SK-N-SH (cell line): ENCODE measurements around the gene CNTFR. TPM values are rescaled to one million over a fixed set of nuclear protein-coding genes. Genes with fewer than 3 reads are reported as not detected.

Experiments
- CTCF ChIA-PET: fragments of 300-600, 350-600 bp; formaldehyde crosslinking; extraction: SDS; loops from one replicate; lab custom pipeline; 2021; lab: Yijun Ruan, JAX
- POLR2A ChIA-PET: fragments of 350-600 bp; sonication (Branson Sonifier 250); formaldehyde crosslinking; extraction: SDS; loops from one replicate; lab custom pipeline; 2020; ENCODE audit warnings: antibody characterized with exemption, inconsistent platforms; lab: Yijun Ruan, JAX
- DNase-seq: peaks from one replicate; pipeline ENCODE4 v3.0.0; 2012
- H2AFZ ChIP-seq: fragments of 200-600 bp; sonication (generic); 2 replicates; pipeline ENCODE4 v1.8.1; 2016; ENCODE audit warnings: antibody characterized with exemption, mild to moderate bottlenecking, low read depth
- H3F3A ChIP-seq: fragments of 200-600 bp; sonication (generic); replicated peaks from 2 replicates; pipeline ENCODE3; 2016; ENCODE audit warnings: antibody characterized with exemption, mild to moderate bottlenecking; ENCODE audit not compliant: insufficient read depth
- H3K27ac ChIP-seq, 2 experiments: fragments of 200-500 bp in 1 of 2; fragments of 200-600 bp in 1 of 2; sonication (Bioruptor generic) in 1 of 2; sonication (generic), shearing (Covaris generic) in 1 of 2; 2 replicates each; pipeline versions ENCODE4 v1.5.1 to v1.6.1; 2014 to 2016; ENCODE audit warnings: low read depth in 2 of 2, inconsistent platforms in 1 of 2, low read length in 1 of 2, mild to moderate bottlenecking in 1 of 2, mixed read lengths in 1 of 2
- H3K27me3 ChIP-seq: fragments of 200-600 bp; sonication (generic), shearing (Covaris generic); 2 replicates; pipeline ENCODE4 v1.6.1; 2016; ENCODE audit warnings: mixed run types; ENCODE audit not compliant: insufficient read depth
- H3K36me3 ChIP-seq, 2 experiments: fragments of 200-500 bp in 1 of 2; fragments of 200-600 bp in 1 of 2; sonication (Bioruptor generic) in 1 of 2; sonication (generic) in 1 of 2; replicated peaks in 1 of 2; 2 replicates each; pipeline versions ENCODE3 to v1.5.1; 2014 to 2016; ENCODE audit warnings: low read length in 1 of 2, mild to moderate bottlenecking in 1 of 2; ENCODE audit not compliant: insufficient read depth in 2 of 2, control insufficient read depth in 1 of 2
- H3K4me1 ChIP-seq, 2 experiments: fragments of 200-500 bp in 1 of 2; fragments of 200-600 bp in 1 of 2; sonication (Bioruptor generic) in 1 of 2; sonication (generic), shearing (Covaris generic) in 1 of 2; 2 replicates each; pipeline versions ENCODE4 v1.5.1 to v1.6.1; 2014 to 2016; ENCODE audit warnings: low read depth in 1 of 2, low read length in 1 of 2, mixed run types in 1 of 2; ENCODE audit not compliant: insufficient read depth in 2 of 2, control insufficient read depth in 1 of 2
- H3K4me2 ChIP-seq: fragments of 200-600 bp; sonication (generic), shearing (Covaris generic); 2 replicates; pipeline ENCODE4 v1.6.1; 2017; ENCODE audit warnings: mixed run types
- H3K4me3 ChIP-seq, 2 experiments: fragments of 200-500 bp in 1 of 2; fragments of 200-600 bp in 1 of 2; sonication (Bioruptor generic) in 1 of 2; sonication (generic), shearing (Covaris generic) in 1 of 2; 2 replicates each; pipeline versions ENCODE4 v1.5.1 to v1.8.1; 2014 to 2016; ENCODE audit warnings: low read depth in 2 of 2, inconsistent platforms in 1 of 2, low read length in 1 of 2, mild to moderate bottlenecking in 1 of 2, mixed read lengths in 1 of 2, moderate library complexity in 1 of 2
- H3K79me2 ChIP-seq: fragments of 200-600 bp; sonication (generic); 2 replicates; pipeline ENCODE4 v1.8.1; 2017; ENCODE audit warnings: mild to moderate bottlenecking; ENCODE audit not compliant: insufficient read depth
- H3K9ac ChIP-seq: fragments of 200-600 bp; sonication (generic); 2 replicates; pipeline ENCODE4 v1.6.1; 2017; ENCODE audit warnings: mixed run types
- H3K9me2 ChIP-seq: fragments of 200-600 bp; sonication (generic); 2 replicates; pipeline ENCODE4 v1.6.1; 2017; ENCODE audit warnings: mixed run types
- H3K9me3 ChIP-seq: fragments of 200-600 bp; sonication (generic); 2 replicates; pipeline ENCODE4 v1.6.1; 2017; ENCODE audit warnings: mixed run types, mild to moderate bottlenecking, moderate library complexity
- H4K20me1 ChIP-seq: fragments of 200-600 bp; sonication (generic); 2 replicates; pipeline ENCODE4 v1.6.1; 2017; ENCODE audit warnings: mild to moderate bottlenecking, mixed run types; ENCODE audit not compliant: insufficient read depth
- ELF1 ChIP-seq: IDR thresholded peaks from 2 replicates; pipeline ENCODE4 v1.4.0; 2012
- MAX ChIP-seq: IDR thresholded peaks from 2 replicates; pipeline ENCODE4 v1.4.0; 2012; ENCODE audit warnings: low read depth
- NRF1 ChIP-seq: IDR thresholded peaks from 2 replicates; pipeline ENCODE4 v1.6.1; 2012; ENCODE audit warnings: low read depth, mild to moderate bottlenecking, low read length
- SIN3A ChIP-seq: IDR thresholded peaks from 2 replicates; pipeline ENCODE4 v1.6.1; 2012; ENCODE audit warnings: low read depth, mild to moderate bottlenecking, low read length, moderate library complexity, borderline replicate concordance
- SMC3 ChIP-seq: IDR thresholded peaks from 2 replicates; pipeline ENCODE4 v1.6.1; 2012; ENCODE audit warnings: low read depth, low read length, improper control_type of control experiment
- WGBS: methylation state at CpG from one replicate; pipeline ENCODE4 v1.1.6; 2017; ENCODE audit warnings: low lambda C conversion rate; 5-methylcytosine and 5-hydroxymethylcytosine counted together
- polyA plus RNA-seq, 3 experiments: library from polyadenylated mRNA; depleted of rRNA; stranded (reverse); fragments of >200 nt; gene quantifications; 2 replicates each; pipeline ENCODE4 v1.2.3, GENCODE V29; 2012
- TF ChIP-seq, protein P1 (sequence below): fragments of 200-600 bp; sonication (generic); IDR thresholded peaks from 2 replicates; pipeline ENCODE4 v1.6.1; 2017; ENCODE audit warnings: antibody characterized with exemption, mild to moderate bottlenecking, moderate library complexity
- TF ChIP-seq, protein P2 (sequence below): IDR thresholded peaks from 2 replicates; pipeline ENCODE4 v1.4.0; 2012; ENCODE audit warnings: low read depth, borderline replicate concordance

CNTFR gene
- polyA plus RNA-seq, 1 of the 3 experiments (the other 2 are of a cell fraction) = 1.8 TPM

DNA sequence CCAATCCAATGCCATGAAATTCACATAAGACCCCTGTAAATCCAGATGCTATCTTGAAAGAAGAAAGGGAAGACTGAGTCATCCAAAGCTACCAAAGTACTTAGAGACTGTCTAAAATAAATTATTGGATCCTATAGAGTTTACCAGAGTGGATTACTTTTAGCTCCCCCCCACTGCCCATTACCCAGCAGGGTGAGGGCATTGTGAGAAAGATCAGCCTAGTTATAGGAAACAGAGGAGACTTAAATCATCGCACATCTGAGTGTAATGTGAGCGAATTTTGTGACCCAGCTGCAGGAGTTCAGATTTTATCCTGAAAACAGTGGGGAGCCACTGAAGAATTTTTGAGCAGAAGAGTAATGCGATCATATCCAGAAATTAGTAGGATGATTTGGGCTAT, 65.2 kb downstream of the CNTFR start:
- no peak overlapping the region for H3K4me3 ChIP-seq
- no peak overlapping the region for H2AFZ ChIP-seq
- POLR2A ChIA-PET = no interaction called here
- TF ChIP-seq MAX = no peak
- TF ChIP-seq, all 33 proteins: peak for 0
- H4K20me1 ChIP-seq = no peaks in the 10 kb centered on the region
- DNase-seq = no peak
- CTCF ChIA-PET = interaction anchor here (0.6 to 3.9 kb wide), 13 partner anchors 13 to 192 kb away, joined by 3 to 26 read pairs (median 7); partner anchors contain the start of gene RPP25L
- H3K27me3 ChIP-seq = no peaks in the 10 kb centered on the region
- H3K27ac ChIP-seq = no peak overlapping the region
- H3K9me2 ChIP-seq = no peaks in the 10 kb centered on the region
- H3F3A ChIP-seq = peaks cover 6% of the 10 kb centered on the region
- H3K9ac ChIP-seq = no peak overlapping the region
- H3K9me3 ChIP-seq = no peaks in the 10 kb centered on the region
- WGBS = 72% methylated on average over 3 of the region's 3 CpGs
- H3K4me2 ChIP-seq = no peak overlapping the region
- no peaks in the 10 kb centered on the region for H3K36me3 ChIP-seq
- H3K4me1 ChIP-seq = peaks cover 0 to 15% of the 10 kb centered on the region in 2 experiments; a peak in 1 of 4 replicates
- no peaks in the 10 kb centered on the region for H3K79me2 ChIP-seq

DNA sequence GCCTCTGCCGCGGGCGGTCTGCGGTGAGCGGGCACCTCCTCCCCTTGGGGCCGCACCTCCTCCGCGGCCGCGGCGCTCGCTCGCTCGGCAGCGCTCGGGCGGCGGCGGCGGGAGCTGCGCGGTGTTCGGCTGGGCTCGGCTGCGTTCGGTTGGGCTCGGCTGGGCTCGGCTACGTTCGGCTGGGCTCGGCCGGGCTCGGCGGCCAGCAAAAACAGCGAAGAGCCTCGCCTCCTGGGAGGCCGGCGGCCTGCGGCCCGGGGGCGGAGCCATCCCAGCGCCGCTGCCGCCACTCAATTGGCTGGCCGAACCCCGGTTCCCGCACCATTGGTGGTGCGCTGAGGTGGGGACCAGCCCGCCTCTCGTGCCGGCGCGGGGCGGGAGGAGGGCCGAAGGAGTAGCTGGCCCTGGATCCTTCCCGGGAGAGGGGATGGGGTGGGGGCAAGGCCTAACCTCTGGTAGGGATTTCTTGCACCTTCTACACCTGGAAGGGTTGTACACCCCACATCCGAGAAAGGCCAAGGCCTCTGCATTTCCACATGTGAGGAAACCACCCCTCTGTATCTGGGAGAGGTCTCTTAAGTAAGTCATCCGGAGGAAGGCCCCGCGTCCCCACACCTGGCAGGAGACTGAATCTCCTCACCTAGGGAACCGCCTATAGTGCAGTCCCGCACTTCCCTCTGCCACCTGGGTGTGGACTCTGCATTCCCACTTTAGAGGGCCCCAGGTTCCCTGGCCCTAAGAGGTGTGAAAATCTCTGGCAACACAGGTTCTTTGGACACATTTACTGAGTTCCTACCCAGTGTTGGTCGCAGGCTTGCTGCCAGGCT, 66.3 kb downstream of the CNTFR start, which contains the start of gene ENHO:
TSS of gene ENHO (minus strand) at position 20 of the 827 bp plus-strand sequence. CDS start 1,295 bp downstream, outside the sequence.
- TF ChIP-seq MAX = 0 out of 2 replicates have a peak, but pooled peaks have one; percentile 8
- no peak for TF ChIP-seq SMC3
- no peak for TF ChIP-seq SIN3A
- no peak for TF ChIP-seq ELF1
- TF ChIP-seq, protein P1, sequence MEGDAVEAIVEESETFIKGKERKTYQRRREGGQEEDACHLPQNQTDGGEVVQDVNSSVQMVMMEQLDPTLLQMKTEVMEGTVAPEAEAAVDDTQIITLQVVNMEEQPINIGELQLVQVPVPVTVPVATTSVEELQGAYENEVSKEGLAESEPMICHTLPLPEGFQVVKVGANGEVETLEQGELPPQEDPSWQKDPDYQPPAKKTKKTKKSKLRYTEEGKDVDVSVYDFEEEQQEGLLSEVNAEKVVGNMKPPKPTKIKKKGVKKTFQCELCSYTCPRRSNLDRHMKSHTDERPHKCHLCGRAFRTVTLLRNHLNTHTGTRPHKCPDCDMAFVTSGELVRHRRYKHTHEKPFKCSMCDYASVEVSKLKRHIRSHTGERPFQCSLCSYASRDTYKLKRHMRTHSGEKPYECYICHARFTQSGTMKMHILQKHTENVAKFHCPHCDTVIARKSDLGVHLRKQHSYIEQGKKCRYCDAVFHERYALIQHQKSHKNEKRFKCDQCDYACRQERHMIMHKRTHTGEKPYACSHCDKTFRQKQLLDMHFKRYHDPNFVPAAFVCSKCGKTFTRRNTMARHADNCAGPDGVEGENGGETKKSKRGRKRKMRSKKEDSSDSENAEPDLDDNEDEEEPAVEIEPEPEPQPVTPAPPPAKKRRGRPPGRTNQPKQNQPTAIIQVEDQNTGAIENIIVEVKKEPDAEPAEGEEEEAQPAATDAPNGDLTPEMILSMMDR = no peak
- peak; percentile 2; the same call in 1 of the 2 replicates for TF ChIP-seq NRF1
- TF ChIP-seq, protein P2, sequence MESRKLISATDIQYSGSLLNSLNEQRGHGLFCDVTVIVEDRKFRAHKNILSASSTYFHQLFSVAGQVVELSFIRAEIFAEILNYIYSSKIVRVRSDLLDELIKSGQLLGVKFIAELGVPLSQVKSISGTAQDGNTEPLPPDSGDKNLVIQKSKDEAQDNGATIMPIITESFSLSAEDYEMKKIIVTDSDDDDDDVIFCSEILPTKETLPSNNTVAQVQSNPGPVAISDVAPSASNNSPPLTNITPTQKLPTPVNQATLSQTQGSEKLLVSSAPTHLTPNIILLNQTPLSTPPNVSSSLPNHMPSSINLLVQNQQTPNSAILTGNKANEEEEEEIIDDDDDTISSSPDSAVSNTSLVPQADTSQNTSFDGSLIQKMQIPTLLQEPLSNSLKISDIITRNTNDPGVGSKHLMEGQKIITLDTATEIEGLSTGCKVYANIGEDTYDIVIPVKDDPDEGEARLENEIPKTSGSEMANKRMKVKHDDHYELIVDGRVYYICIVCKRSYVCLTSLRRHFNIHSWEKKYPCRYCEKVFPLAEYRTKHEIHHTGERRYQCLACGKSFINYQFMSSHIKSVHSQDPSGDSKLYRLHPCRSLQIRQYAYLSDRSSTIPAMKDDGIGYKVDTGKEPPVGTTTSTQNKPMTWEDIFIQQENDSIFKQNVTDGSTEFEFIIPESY = no peak
- POLR2A ChIA-PET = interaction anchor here (0.6 to 1.0 kb wide), 3 partner anchors 15 to 177 kb away, joined by 3 to 4 read pairs (median 3); no protein-coding TSS in a partner anchor
- H3K4me3 ChIP-seq = peak within 1 kb of the TSS; percentile 50 to 53
- H3K9ac ChIP-seq = peak within 1 kb of the TSS; percentile 40; the same call in 1 of the 2 replicates
- no peaks in the 10 kb centered on the region for H3K79me2 ChIP-seq
- CTCF ChIA-PET = interaction anchor here (1.8 to 3.9 kb wide), 6 partner anchors 22 to 119 kb away, joined by 10 to 26 read pairs (median 14); no protein-coding TSS in a partner anchor
- H3K4me1 ChIP-seq = peaks cover 0 to 15% of the 10 kb centered on the region in 2 experiments; a peak in 1 of 4 replicates
- H2AFZ ChIP-seq = peak within 1 kb of the TSS; percentile 70
- peak within 1 kb of the TSS in 1 of 2 experiments; percentile 36; a peak in 1 of 4 replicates for H3K27ac ChIP-seq
- 85% methylated on average over 7 of the region's 63 CpGs for WGBS
- no peaks in the 10 kb centered on the region for H3K9me3 ChIP-seq
- H3F3A ChIP-seq = peaks cover 6% of the 10 kb centered on the region
- H3K27me3 ChIP-seq = no peaks in the 10 kb centered on the region
- H4K20me1 ChIP-seq = no peaks in the 10 kb centered on the region
- no peaks in the 10 kb centered on the region for H3K36me3 ChIP-seq
- no peaks in the 10 kb centered on the region for H3K9me2 ChIP-seq
- H3K4me2 ChIP-seq = peak within 1 kb of the TSS; percentile 83
- DNase-seq = peak; percentile 99
